HEK293 (cell line): ENCODE results near the gene TFB2M.

Experiments
- ATF2 ChIP-seq: fragments of 450-650 bp; formaldehyde crosslinking; IDR thresholded peaks from 2 replicates; pipeline ENCODE4 v1.5.1; 2016; ENCODE audit warnings: missing biosample characterization, missing genetic modification characterization, low read depth
- CTCF ChIP-seq: fragments of 450-650 bp; formaldehyde crosslinking; IDR thresholded peaks from 2 replicates; pipeline ENCODE4 v1.5.1; 2016; ENCODE audit warnings: missing biosample characterization, missing genetic modification characterization
- EGR2 ChIP-seq: fragments of 450-650 bp; formaldehyde crosslinking; IDR thresholded peaks from 2 replicates; pipeline ENCODE4 v1.5.1; 2016; ENCODE audit warnings: low read depth, missing biosample characterization, missing genetic modification characterization
- SCRT1 ChIP-seq: fragments of 450-650 bp; formaldehyde crosslinking; IDR thresholded peaks from 2 replicates; pipeline ENCODE4 v1.5.1; 2016; ENCODE audit warnings: missing biosample characterization, missing genetic modification characterization, borderline replicate concordance
- TCF7L2 ChIP-seq: IDR thresholded peaks from 2 replicates; pipeline ENCODE4 v1.6.1; 2011; ENCODE audit warnings: low read depth, mild to moderate bottlenecking, inconsistent platforms, low read length, moderate library complexity, borderline replicate concordance
- YY1 ChIP-seq: fragments of 450-650 bp; formaldehyde crosslinking; IDR thresholded peaks from 2 replicates; pipeline ENCODE4 v1.5.1; 2018; ENCODE audit warnings: missing biosample characterization, missing genetic modification characterization
- ZNF48 ChIP-seq: fragments of 450-650 bp; formaldehyde crosslinking; IDR thresholded peaks from 2 replicates; pipeline ENCODE4 v1.5.1; 2016; ENCODE audit warnings: missing biosample characterization, missing genetic modification characterization
- ZSCAN30 ChIP-seq: fragments of 450-650 bp; IDR thresholded peaks from 2 replicates; pipeline ENCODE4 v1.5.1; 2018; ENCODE audit warnings: missing biosample characterization, mild to moderate bottlenecking, missing genetic modification characterization, moderate library complexity

GRCh38 chr1:246526915-246527314 is 39.1 kb downstream of the TFB2M start:
- no peak for TF ChIP-seq SCRT1 (tag by site-specific recombination)
- TF ChIP-seq CTCF: no peak
- no peak for TF ChIP-seq YY1 (tag by site-specific recombination)
- no peak for TF ChIP-seq EGR2
- TF ChIP-seq ZSCAN30 (tag by site-specific recombination): no peak
- TF ChIP-seq TCF7L2: no peak
- no peak for TF ChIP-seq ATF2 (tag by site-specific recombination)
- no peak for TF ChIP-seq ZNF48 (tag by site-specific recombination)
